ENCODE data around the gene JDP2.

GRCh38 chr14:75445236-75445635 is 17.4 kb downstream of the JDP2 start:
- TF ChIP-seq CTCF (IDR thresholded peaks at IDR 0.05) (no peak), POLR2A (IDR thresholded peaks at IDR 0.05) (no peak)

Data from body of pancreas (tissue), 4 donors.